Astrocyte of the spinal cord (primary cell): ENCODE data around the gene UBE2J1.

Experiments
- DNase-seq: peaks from one replicate; pipeline ENCODE4 v3.0.0; 2011; ENCODE audit warnings: low read depth, low spot score
- H3K4me3 ChIP-seq: 2 replicates; pipeline ENCODE4 v1.5.1; 2011; ENCODE audit warnings: low read depth, mild to moderate bottlenecking, low read length, moderate library complexity
- CTCF ChIP-seq: IDR thresholded peaks from 2 replicates; pipeline ENCODE4 v1.5.1; 2012; ENCODE audit warnings: low read depth, mild to moderate bottlenecking, low read length, inconsistent platforms
- in situ Hi-C: cut with HindIII; loops from 2 replicates; pipeline ENCODE4 v1.10.0; 2017; ENCODE audit warnings: low sequenced_read_pairs

Gene UBE2J1

GRCh38 chr6:89284963-89285735 lies 67.4 kb downstream of the UBE2J1 start:
- in situ Hi-C loops, result no loop called here
- DNase-seq, result no peak
- H3K4me3 ChIP-seq, result no peak overlapping the region
- TF ChIP-seq CTCF, result no peak

GRCh38 chr6:89284081-89284480 lies 68.4 kb downstream of the UBE2J1 start:
- no peak for DNase-seq
- in situ Hi-C loops, result no loop called here
- no peak for TF ChIP-seq CTCF
- H3K4me3 ChIP-seq, result no peak overlapping the region

GRCh38 chr6:89282749-89283148 lies 69.8 kb downstream of the UBE2J1 start:
- TF ChIP-seq CTCF, result no peak
- in situ Hi-C loops, result no loop called here
- no peak overlapping the region for H3K4me3 ChIP-seq
- no peak for DNase-seq

- TF ChIP-seq CTCF, result peak; percentile 58
- H3K4me3 ChIP-seq, result no peak overlapping the region
- peak; percentile 19 for DNase-seq
- in situ Hi-C loops, result no loop called here
Measured at GRCh38 chr6:89281779-89282246, 70.7 kb downstream of the UBE2J1 start.

- TF ChIP-seq CTCF, result no peak
- no peak overlapping the region for H3K4me3 ChIP-seq
- in situ Hi-C loops, result no loop called here
- DNase-seq, result no peak
Measured at GRCh38 chr6:89278956-89279355, 73.6 kb downstream of the UBE2J1 start.
